BLaER1 treated with 17β-estradiol and CSF1 and Interleukin-3, amounts not matched to agents 10 nM and 100 nM (cell line): ENCODE data around the gene SFXN2.
"Not testable (repeated sequence)": the region's sequence is repeated elsewhere in the genome, so short reads cannot be mapped to it uniquely, and the experiment has no call there.

Experiments used
- H3K27ac ChIP-seq, 11 experiments: shearing (Covaris generic); formaldehyde crosslinking; 2 replicates each; pipeline ENCODE4 v1.8.1; 2022
- H3K27me3 ChIP-seq, 11 experiments: shearing (Covaris generic); formaldehyde crosslinking; 2 replicates each; pipeline ENCODE4 v1.8.1; 2022
- H3K36me3 ChIP-seq, 11 experiments: shearing (Covaris generic); formaldehyde crosslinking; 2 replicates each; pipeline ENCODE4 v1.8.1; 2022
- H3K4me1 ChIP-seq, 10 experiments: shearing (Covaris generic); formaldehyde crosslinking; 2 replicates each; pipeline ENCODE4 v1.8.1; 2022
- H3K4me2 ChIP-seq, 11 experiments: shearing (Covaris generic); formaldehyde crosslinking; 2 replicates each; pipeline ENCODE4 v1.8.1; 2022
- H3K4me3 ChIP-seq, 10 experiments: shearing (Covaris generic); formaldehyde crosslinking; 2 replicates each; pipeline ENCODE4 v1.8.1; 2022
- H3K9ac ChIP-seq, 11 experiments: shearing (Covaris generic); formaldehyde crosslinking; 2 replicates each; pipeline ENCODE4 v1.8.1; 2022
- H3K9me3 ChIP-seq, 11 experiments: shearing (Covaris generic); formaldehyde crosslinking; replicated peaks in 1 of 11; 2 replicates each; pipeline ENCODE4 v1.8.1; 2022
- H4K20me1 ChIP-seq, 11 experiments: shearing (Covaris generic); formaldehyde crosslinking; 2 replicates each; pipeline ENCODE4 v1.8.1; 2022
- Cebpa-rat ChIP-seq, 11 experiments: shearing (Covaris generic); IDR thresholded peaks; 2 replicates each; pipeline ENCODE4 v1.8.1; 2022

SFXN2 gene

DNA sequence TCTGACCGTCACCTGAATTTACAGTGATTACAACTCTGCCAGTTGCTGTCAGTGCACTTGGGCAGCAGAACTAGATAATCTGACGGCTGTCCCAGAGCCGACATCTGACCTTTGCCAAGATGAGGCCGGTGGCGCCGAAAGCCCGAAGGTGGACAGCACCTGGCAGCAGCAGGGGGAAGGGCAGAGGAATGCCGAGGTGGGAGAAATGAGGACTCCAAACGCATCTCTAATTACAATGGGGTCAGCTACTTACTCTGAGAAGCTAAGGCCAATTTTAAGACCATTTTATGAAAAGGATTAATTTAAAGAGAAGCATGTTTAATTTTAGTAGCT lies 36.4 kb upstream of the SFXN2 start:
- peaks cover 60 to 67% (median 64%) of the 10 kb centered on the region in 10 experiments for H3K4me1 ChIP-seq
- no peak overlapping the region for H3K4me3 ChIP-seq
- TF ChIP-seq Cebpa-rat (IDR thresholded peaks at IDR 0.05) = no peak
- peaks cover 6 to 17% (median 13%) of the 10 kb centered on the region in 11 experiments; a peak in 14 of 22 replicates for H3K36me3 ChIP-seq
- peak overlapping the region in 5 of 11 experiments; percentile 82 to 87 (median 86); a peak in 9 of 22 replicates for H3K27ac ChIP-seq
- H3K9ac ChIP-seq = peak overlapping the region in 5 of 11 experiments; percentile 4 to 77 (median 64); a peak in 5 of 22 replicates
- no peaks in the 10 kb centered on the region for H3K9me3 ChIP-seq
- peak overlapping the region in 10 of 11 experiments; percentile 90 to 99 (median 98); a peak in 16 of 22 replicates for H3K4me2 ChIP-seq
- H3K27me3 ChIP-seq = no peaks in the 10 kb centered on the region
- H4K20me1 ChIP-seq = peaks cover 0 to 6% (median 0%) of the 10 kb centered on the region in 11 experiments; a peak in 1 of 22 replicates

- H3K4me1 ChIP-seq = peaks cover 53 to 63% (median 57%) of the 10 kb centered on the region in 10 experiments
- H3K9me3 ChIP-seq = no peaks in the 10 kb centered on the region
- peak overlapping the region; percentile 7 to 97 (median 41); a peak in 19 of 22 replicates for H3K4me2 ChIP-seq
- H3K4me3 ChIP-seq = no peak overlapping the region
- peaks cover 0 to 6% (median 0%) of the 10 kb centered on the region in 11 experiments; a peak in 1 of 22 replicates for H4K20me1 ChIP-seq
- H3K9ac ChIP-seq = peak overlapping the region in 1 of 11 experiments; percentile 21; a peak in 1 of 22 replicates
- H3K36me3 ChIP-seq = peaks cover 6 to 21% (median 13%) of the 10 kb centered on the region in 11 experiments; a peak in 14 of 22 replicates
- H3K27me3 ChIP-seq = no peaks in the 10 kb centered on the region
- H3K27ac ChIP-seq = peak overlapping the region in 2 of 11 experiments; percentile 7 to 18; a peak in 2 of 22 replicates
- TF ChIP-seq Cebpa-rat (IDR thresholded peaks at IDR 0.05) = no peak
These were observed 35.6 kb upstream of the SFXN2 start for GRCh38 chr10:102678842-102679289.

DNA sequence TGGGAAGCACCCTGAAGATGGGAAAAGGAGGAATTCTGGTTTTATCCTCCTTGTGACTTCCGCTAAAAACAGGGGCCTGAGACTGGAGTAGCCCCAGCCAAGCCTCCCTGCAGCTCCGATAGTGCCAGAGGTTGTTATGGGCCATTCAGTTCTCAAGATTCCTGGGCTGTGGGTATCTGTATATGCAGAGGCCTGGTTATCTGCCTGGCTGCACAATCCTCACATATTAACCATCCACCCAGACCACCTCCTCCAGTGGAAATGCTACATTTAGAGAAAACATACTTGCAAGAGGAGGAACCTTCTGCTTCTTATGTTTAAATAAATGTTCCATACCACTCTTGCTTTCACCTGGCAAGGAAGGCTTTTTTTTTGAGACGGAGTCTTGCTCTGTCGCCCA lies 34.8 kb upstream of the SFXN2 start:
- Histone ChIP-seq H3K9me3 (no peaks in the 10 kb centered on the region), H3K4me2 (peak overlapping the region; percentile 7 to 97 (median 41); a peak in 14 of 22 replicates), H3K27ac (no peak overlapping the region), H3K27me3 (no peaks in the 10 kb centered on the region), H3K4me3 (no peak overlapping the region), H3K4me1 (peaks cover 46 to 65% (median 51%) of the 10 kb centered on the region in 10 experiments), H3K9ac (no peak overlapping the region), H3K36me3 (peaks cover 6 to 26% (median 13%) of the 10 kb centered on the region in 11 experiments; a peak in 14 of 22 replicates), H4K20me1 (peaks cover 0 to 6% (median 0%) of the 10 kb centered on the region in 11 experiments; a peak in 1 of 22 replicates)
- TF ChIP-seq Cebpa-rat (IDR thresholded peaks at IDR 0.05) = no peak

DNA sequence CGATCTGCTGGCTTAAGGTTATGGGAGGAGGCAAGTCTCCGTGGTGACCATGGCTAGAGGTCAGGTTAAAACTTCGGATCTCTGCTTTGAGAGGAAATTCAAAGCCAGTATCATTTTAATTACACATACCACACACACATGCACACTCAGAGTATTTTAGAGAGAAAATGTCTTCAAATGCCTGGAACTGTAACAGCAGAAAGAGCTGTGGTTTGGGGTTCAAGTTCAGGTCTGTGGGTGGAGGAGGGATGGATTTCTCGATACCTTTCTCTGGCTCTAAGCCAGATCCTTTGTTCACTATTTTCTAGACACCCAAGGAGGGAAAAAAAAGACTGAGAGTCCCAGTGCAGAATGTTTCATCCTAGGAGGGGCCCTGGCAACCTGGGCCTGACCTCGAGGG lies 32.7 kb upstream of the SFXN2 start:
- peaks cover 29 to 48% (median 30%) of the 10 kb centered on the region in 10 experiments for H3K4me1 ChIP-seq

DNA sequence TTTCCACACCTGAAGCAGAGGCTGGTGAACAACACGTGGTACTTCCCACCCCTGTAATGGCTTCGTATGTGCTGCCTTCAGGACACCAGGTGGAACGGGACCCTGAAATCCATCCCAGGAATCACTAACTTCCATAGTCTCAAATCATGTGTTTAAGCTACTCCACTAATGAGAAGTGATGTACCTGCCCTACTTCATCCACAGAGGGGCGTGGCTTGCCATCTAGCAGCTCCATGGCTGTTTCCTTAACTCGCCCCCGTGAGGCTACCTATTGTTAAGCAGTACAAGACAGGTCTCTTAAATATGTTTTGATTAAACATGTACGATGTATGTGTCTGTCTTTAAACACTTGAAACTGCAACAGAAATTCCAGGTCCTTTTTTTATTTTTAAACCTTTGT lies 32.0 kb upstream of the SFXN2 start:
- no peak overlapping the region for H3K27ac ChIP-seq
- no peaks in the 10 kb centered on the region; a peak in 1 of 22 replicates for H4K20me1 ChIP-seq
- peaks cover 22 to 45% (median 26%) of the 10 kb centered on the region in 11 experiments for H3K36me3 ChIP-seq
- no peak for TF ChIP-seq Cebpa-rat (IDR thresholded peaks at IDR 0.05)
- no peaks in the 10 kb centered on the region for H3K27me3 ChIP-seq
- no peak overlapping the region for H3K9ac ChIP-seq
- H3K4me2 ChIP-seq = no peak overlapping the region
- no peak overlapping the region for H3K4me3 ChIP-seq
- peaks cover 22 to 41% (median 23%) of the 10 kb centered on the region in 10 experiments for H3K4me1 ChIP-seq
- H3K9me3 ChIP-seq = no peaks in the 10 kb centered on the region

More for the DNA sequence above, 32.7 kb upstream of the SFXN2 start:
- Histone ChIP-seq H3K36me3 (peaks cover 19 to 45% (median 24%) of the 10 kb centered on the region in 11 experiments), H3K9ac (no peak overlapping the region), H3K4me3 (no peak overlapping the region), H3K4me2 (no peak overlapping the region), H3K27ac (no peak overlapping the region), H4K20me1 (no peaks in the 10 kb centered on the region; a peak in 1 of 22 replicates), H3K9me3 (no peaks in the 10 kb centered on the region), H3K27me3 (no peaks in the 10 kb centered on the region)
- TF ChIP-seq Cebpa-rat (IDR thresholded peaks at IDR 0.05) = no peak

DNA sequence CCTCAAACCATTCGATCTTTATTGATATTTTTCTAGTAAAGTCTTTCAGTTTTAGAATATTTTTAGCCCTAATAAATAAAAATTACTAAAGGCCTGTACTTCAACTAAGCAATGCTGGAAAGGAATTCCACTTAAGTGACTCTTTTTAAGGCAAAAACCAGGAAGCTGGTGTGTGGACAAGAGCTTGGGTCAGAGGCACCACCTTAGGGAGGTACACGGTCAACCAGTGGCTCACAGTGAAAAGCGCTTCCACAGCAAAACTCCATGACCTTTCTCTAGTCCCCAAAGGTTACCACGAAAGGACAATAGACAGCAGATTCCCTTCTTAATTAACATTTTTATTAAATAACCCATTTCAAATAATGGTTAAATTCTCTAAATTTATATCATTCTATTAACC lies 31.5 kb upstream of the SFXN2 start:
- H3K4me2 ChIP-seq = peak overlapping the region in 1 of 11 experiments; percentile 37; a peak in 2 of 22 replicates
- peaks cover 16 to 35% (median 17%) of the 10 kb centered on the region in 10 experiments for H3K4me1 ChIP-seq
- no peaks in the 10 kb centered on the region for H3K27me3 ChIP-seq
- H3K27ac ChIP-seq = no peak overlapping the region
- H4K20me1 ChIP-seq = no peaks in the 10 kb centered on the region; a peak in 1 of 22 replicates
- H3K36me3 ChIP-seq = peaks cover 22 to 45% (median 29%) of the 10 kb centered on the region in 11 experiments
- no peak for TF ChIP-seq Cebpa-rat (IDR thresholded peaks at IDR 0.05)
- H3K4me3 ChIP-seq = no peak overlapping the region
- H3K9me3 ChIP-seq = no peaks in the 10 kb centered on the region
- no peak overlapping the region for H3K9ac ChIP-seq

GRCh38 chr10:102683736-102684135 lies 30.7 kb upstream of the SFXN2 start:
- Histone ChIP-seq H3K4me1 (peaks cover 9 to 27% (median 10%) of the 10 kb centered on the region in 10 experiments), H3K4me3 (no peak overlapping the region), H3K36me3 (peaks cover 22 to 48% (median 35%) of the 10 kb centered on the region in 11 experiments), H3K27me3 (no peaks in the 10 kb centered on the region), H3K4me2 (peak overlapping the region in 2 of 11 experiments; percentile 33 to 37; a peak in 2 of 22 replicates), H4K20me1 (no peaks in the 10 kb centered on the region; a peak in 1 of 22 replicates), H3K9ac (no peak overlapping the region; a peak in 1 of 22 replicates), H3K9me3 (no peaks in the 10 kb centered on the region), H3K27ac (no peak overlapping the region)
- TF ChIP-seq Cebpa-rat (IDR thresholded peaks at IDR 0.05) = no peak

DNA sequence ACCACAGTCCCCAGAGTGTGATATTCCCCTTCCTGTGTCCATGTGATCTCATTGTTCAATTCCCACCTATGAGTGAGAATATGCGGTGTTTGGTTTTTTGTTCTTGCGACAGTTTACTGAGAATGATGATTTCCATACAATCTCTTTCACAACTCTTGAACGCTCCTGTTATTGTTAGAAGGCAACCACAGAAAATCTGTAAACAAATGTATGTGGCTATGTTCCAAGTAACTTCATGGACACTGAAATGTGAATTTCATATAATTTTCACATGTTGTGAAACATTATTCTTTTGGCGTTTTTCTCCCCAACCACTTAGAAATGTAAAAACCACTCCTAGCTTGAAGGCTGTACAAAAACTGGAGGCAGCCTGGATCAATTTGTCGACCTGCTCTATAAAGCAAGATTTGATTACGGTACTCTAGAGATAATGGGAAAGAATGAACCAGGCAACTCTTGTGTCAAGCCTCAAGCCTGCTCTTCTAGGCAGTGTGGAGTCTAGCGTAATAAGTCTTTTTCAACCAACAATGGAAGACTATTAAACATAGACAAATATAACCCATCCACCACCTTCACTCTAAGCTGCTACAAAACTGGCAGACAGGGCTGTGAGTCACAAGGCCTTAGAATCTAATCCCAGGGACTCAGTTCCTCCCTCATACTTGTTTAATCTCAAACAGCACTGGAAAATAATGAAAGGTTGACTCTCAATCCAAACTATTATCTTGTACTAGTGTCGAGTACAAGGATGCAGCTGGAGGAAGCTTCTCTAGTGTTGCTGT lies 23.0 kb upstream of the SFXN2 start:
- Histone ChIP-seq H3K36me3 (peaks cover 17 to 66% (median 32%) of the 10 kb centered on the region in 11 experiments), H3K4me3 (no peak overlapping the region), H3K9me3 (no peaks in the 10 kb centered on the region), H3K27me3 (no peaks in the 10 kb centered on the region), H3K9ac (no peak overlapping the region), H3K4me1 (peaks cover 0 to 8% (median 0%) of the 10 kb centered on the region in 10 experiments; a peak in 1 of 20 replicates), H3K27ac (peak overlapping the region in 5 of 11 experiments; percentile 8 to 50 (median 32); a peak in 5 of 22 replicates), H4K20me1 (no peaks in the 10 kb centered on the region), H3K4me2 (no peak overlapping the region)
- no peak for TF ChIP-seq Cebpa-rat (IDR thresholded peaks at IDR 0.05)

- not testable (repeated sequence) for H3K27ac ChIP-seq, H3K9me3 ChIP-seq, H3K9ac ChIP-seq, H4K20me1 ChIP-seq, H3K27me3 ChIP-seq, H3K4me2 ChIP-seq, H3K4me3 ChIP-seq
- Histone ChIP-seq H3K36me3 (peaks cover 41 to 74% (median 50%) of the 10 kb centered on the region in 11 experiments), H3K4me1 (peaks cover 4 to 16% (median 7%) of the 10 kb centered on the region in 10 experiments; a peak in 12 of 20 replicates)
These were observed 19.0 kb upstream of the SFXN2 start for GRCh38 chr10:102695401-102695800.
